Vagina (tissue), 2 donors: Measurements from ENCODE around the gene ENAH. TPM values are rescaled to one million over a fixed set of nuclear protein-coding genes. Genes with fewer than 3 reads are reported as not detected.
"Not testable (repeated sequence)": the region's sequence is repeated elsewhere in the genome, so short reads cannot be mapped to it uniquely, and the experiment has no call there.

Experiments
- DNase-seq, 2 donors: peaks; one replicate each; pipeline ENCODE4 v3.0.0-alpha.2; 2017; ENCODE audit errors: extremely low spot score in 2 of 2
- H3K27ac ChIP-seq: fragments of 200-600 bp; sonication (generic); one replicate; pipeline ENCODE4 v1.5.1; 2019
- H3K27me3 ChIP-seq: fragments of 200-600 bp; sonication (generic); one replicate; pipeline ENCODE4 v1.5.1; 2019
- H3K36me3 ChIP-seq, 2 donors: fragments of 200-600 bp; sonication (generic); one replicate each; pipeline ENCODE4 v1.5.1; 2017 to 2019
- H3K4me1 ChIP-seq: fragments of 200-600 bp; sonication (generic); one replicate; pipeline ENCODE4 v1.5.1; 2019
- H3K4me3 ChIP-seq, 2 donors: fragments of 200-600 bp; sonication (generic); 1 replicate in 1 of 2; 2 replicates in 1 of 2; pipeline ENCODE4 v1.5.1; 2016 to 2019
- H3K9me3 ChIP-seq: fragments of 200-600 bp; sonication (generic); one replicate; pipeline ENCODE4 v1.5.1; 2019
- CTCF ChIP-seq, 3 experiments: fragments of 450-650 bp in 2 of 3; fragments of 200-600 bp in 1 of 3; sonication (generic) in 1 of 3; IDR thresholded peaks; one replicate each; pipeline ENCODE4 v1.5.1; 2017 to 2019; ENCODE audit warnings: antibody characterized with exemption in 3 of 3, mild to moderate bottlenecking in 2 of 3, moderate library complexity in 2 of 3
- POLR2A ChIP-seq, 2 donors: fragments of 450-650 bp; IDR thresholded peaks; one replicate each; pipeline ENCODE4 v1.6.1; 2017; ENCODE audit warnings: antibody characterized with exemption in 2 of 2, mild to moderate bottlenecking in 2 of 2, moderate library complexity in 2 of 2
- POLR2AphosphoS5 ChIP-seq, 2 donors: sonication (generic); formaldehyde crosslinking; IDR thresholded peaks; one replicate each; pipeline ENCODE4 v1.9.0; 2017; ENCODE audit warnings: antibody characterized with exemption in 2 of 2, mild to moderate bottlenecking in 2 of 2, low read depth in 1 of 2; ENCODE audit not compliant: insufficient read depth in 1 of 2
- intact Hi-C: fragments of 100-400 bp; cut with DNase I; formaldehyde crosslinking; loops from one replicate; pipeline ENCODE4 v1.15.1; 2023
- total RNA-seq: library from RNA; depleted of rRNA; stranded (reverse); fragments of >200 nt; gene quantifications from one replicate; pipeline ENCODE4 v1.2.3, GENCODE V29; 2016

ENAH gene
- total RNA-seq, 1 donor from 2014 or later: 62.4 TPM

GRCh38 chr1:225626698-225627097 is 26.2 kb downstream of the ENAH start:
- TF ChIP-seq POLR2AphosphoS5 (IDR thresholded peaks at IDR 0.05; ENCODE audit: insufficient read depth in 1 of 2, low read depth in 1 of 2) (no peak), CTCF (IDR thresholded peaks at IDR 0.05) (no peak), POLR2A (IDR thresholded peaks at IDR 0.05) (no peak)
- H3K36me3 ChIP-seq: no peaks in the 10 kb centered on the region
- no peaks in the 10 kb centered on the region for H3K9me3 ChIP-seq
- peaks cover 26% of the 10 kb centered on the region for H3K4me1 ChIP-seq
- H3K27me3 ChIP-seq: no peaks in the 10 kb centered on the region
- DNase-seq: no peak
- no peak overlapping the region for H3K27ac ChIP-seq
- intact Hi-C loops: no loop called here
- H3K4me3 ChIP-seq: no peak overlapping the region

GRCh38 chr1:225617956-225618355 is 35.0 kb downstream of the ENAH start:
- H3K4me1 ChIP-seq: peaks cover 31% of the 10 kb centered on the region
- no peaks in the 10 kb centered on the region for H3K36me3 ChIP-seq
- no peak for TF ChIP-seq POLR2AphosphoS5 (IDR thresholded peaks at IDR 0.05; ENCODE audit: insufficient read depth in 1 of 2, low read depth in 1 of 2)
- no peak for TF ChIP-seq CTCF (IDR thresholded peaks at IDR 0.05)
- TF ChIP-seq POLR2A (IDR thresholded peaks at IDR 0.05): no peak
- no peaks in the 10 kb centered on the region for H3K9me3 ChIP-seq
- intact Hi-C loops: no loop called here
- no peaks in the 10 kb centered on the region for H3K27me3 ChIP-seq
- no peak for DNase-seq
- no peak overlapping the region for H3K27ac ChIP-seq
- H3K4me3 ChIP-seq: no peak overlapping the region

- no peak for DNase-seq
- no peaks in the 10 kb centered on the region for H3K36me3 ChIP-seq
- peaks cover 32% of the 10 kb centered on the region for H3K4me1 ChIP-seq
- H3K4me3 ChIP-seq: no peak overlapping the region
- no peak overlapping the region for H3K27ac ChIP-seq
- no peak for TF ChIP-seq CTCF (IDR thresholded peaks at IDR 0.05)
- TF ChIP-seq POLR2AphosphoS5 (IDR thresholded peaks at IDR 0.05; ENCODE audit: insufficient read depth in 1 of 2, low read depth in 1 of 2): no peak
- no peaks in the 10 kb centered on the region for H3K9me3 ChIP-seq
- intact Hi-C loops: no loop called here
- no peaks in the 10 kb centered on the region for H3K27me3 ChIP-seq
These were observed 35.4 kb downstream of the ENAH start for GRCh38 chr1:225617479-225617878.

GRCh38 chr1:225615403-225615790 is 37.5 kb downstream of the ENAH start:
- H3K36me3 ChIP-seq, intact Hi-C loops, H3K27ac ChIP-seq, DNase-seq, H3K4me3 ChIP-seq, H3K27me3 ChIP-seq, H3K9me3 ChIP-seq: not testable (repeated sequence)
- H3K4me1 ChIP-seq: peaks cover 48% of the 10 kb centered on the region

GRCh38 chr1:225613006-225613405 is 39.9 kb downstream of the ENAH start:
- H3K4me1 ChIP-seq: peaks cover 47% of the 10 kb centered on the region
- no peaks in the 10 kb centered on the region for H3K27me3 ChIP-seq
- H3K4me3 ChIP-seq: no peak overlapping the region
- intact Hi-C loops: no loop called here
- no peak for TF ChIP-seq POLR2A (IDR thresholded peaks at IDR 0.05)
- no peak for TF ChIP-seq CTCF (IDR thresholded peaks at IDR 0.05)
- TF ChIP-seq POLR2AphosphoS5 (IDR thresholded peaks at IDR 0.05; ENCODE audit: insufficient read depth in 1 of 2, low read depth in 1 of 2): no peak
- H3K27ac ChIP-seq: no peak overlapping the region
- H3K9me3 ChIP-seq: no peaks in the 10 kb centered on the region
- H3K36me3 ChIP-seq: no peaks in the 10 kb centered on the region
- no peak for DNase-seq

- DNase-seq: no peak
These were observed 40.6 kb downstream of the ENAH start for GRCh38 chr1:225612287-225612686.

More at GRCh38 chr1:225612287-225612686, 40.6 kb downstream of the ENAH start:
- Histone ChIP-seq H3K27ac (peak overlapping the region; percentile 18), H3K36me3 (no peaks in the 10 kb centered on the region), H3K4me1 (peaks cover 40% of the 10 kb centered on the region), H3K27me3 (no peaks in the 10 kb centered on the region), H3K9me3 (no peaks in the 10 kb centered on the region), H3K4me3 (no peak overlapping the region)
- intact Hi-C loops: no loop called here
- TF ChIP-seq POLR2AphosphoS5 (IDR thresholded peaks at IDR 0.05; ENCODE audit: insufficient read depth in 1 of 2, low read depth in 1 of 2) (no peak), POLR2A (IDR thresholded peaks at IDR 0.05) (no peak), CTCF (IDR thresholded peaks at IDR 0.05) (no peak)
